Loucy (cell line): ENCODE data around the gene SAP30.

ENCODE experiments used
- H2AFZ ChIP-seq: fragments of 200-600 bp; sonication (generic); 2 replicates; pipeline ENCODE4 v1.6.0; 2016; ENCODE audit warnings: antibody characterized with exemption, mild to moderate bottlenecking, low read length, moderate library complexity
- H3F3A ChIP-seq: fragments of 200-600 bp; 2 replicates; pipeline ENCODE4 v1.6.0; 2016; ENCODE audit warnings: antibody characterized with exemption, low read depth, mild to moderate bottlenecking
- H3K27me3 ChIP-seq: fragments of 200-600 bp; sonication (generic); 2 replicates; pipeline ENCODE4 v1.6.1; 2014; ENCODE audit warnings: low read length, mild to moderate bottlenecking; ENCODE audit not compliant: insufficient read depth, poor library complexity, severe bottlenecking
- H3K36me3 ChIP-seq: fragments of 200-600 bp; sonication (generic); 2 replicates; pipeline ENCODE4 v1.6.1; 2016; ENCODE audit warnings: low read length; ENCODE audit not compliant: insufficient read depth
- H3K4me1 ChIP-seq: fragments of 200-600 bp; sonication (generic); 2 replicates; pipeline ENCODE4 v1.5.1; 2014; ENCODE audit warnings: low read length, mild to moderate bottlenecking; ENCODE audit not compliant: insufficient read depth, poor library complexity, severe bottlenecking
- H3K4me2 ChIP-seq: fragments of 200-600 bp; sonication (generic); 2 replicates; pipeline ENCODE4 v1.6.0; 2014; ENCODE audit warnings: antibody characterized with exemption, low read length, low read depth, mild to moderate bottlenecking; ENCODE audit not compliant: poor library complexity, severe bottlenecking
- H3K4me3 ChIP-seq: fragments of 200-600 bp; sonication (generic); 2 replicates; pipeline ENCODE4 v1.5.1; 2014; ENCODE audit warnings: low read length, mild to moderate bottlenecking, mixed read lengths; ENCODE audit not compliant: poor library complexity, severe bottlenecking
- H3K79me2 ChIP-seq: fragments of 200-600 bp; sonication (generic); 2 replicates; pipeline ENCODE4 v1.6.1; 2014; ENCODE audit warnings: low read length; ENCODE audit not compliant: insufficient read depth
- H3K9ac ChIP-seq: fragments of 200-600 bp; sonication (generic); 2 replicates; pipeline ENCODE4 v1.6.0; 2014; ENCODE audit warnings: mild to moderate bottlenecking, low read depth, low read length, moderate library complexity; ENCODE audit not compliant: poor library complexity, severe bottlenecking
- H3K9me2 ChIP-seq: fragments of 200-600 bp; sonication (generic); replicated peaks from 2 replicates; pipeline ENCODE4 v1.6.1; 2016; ENCODE audit warnings: low read depth, low read length, mixed read lengths
- H3K9me3 ChIP-seq: fragments of 200-600 bp; sonication (generic); 2 replicates; pipeline ENCODE4 v1.6.1; 2014; ENCODE audit warnings: mild to moderate bottlenecking, antibody characterized with exemption, low read length, low read depth; ENCODE audit not compliant: insufficient read depth
- H4K20me1 ChIP-seq: fragments of 200-600 bp; sonication (generic); 2 replicates; pipeline ENCODE4 v1.6.0; 2014; ENCODE audit warnings: antibody characterized with exemption, low read length, mild to moderate bottlenecking; ENCODE audit not compliant: insufficient read depth, poor library complexity, severe bottlenecking
- EZH2phosphoT487 ChIP-seq: fragments of 200-600 bp; IDR thresholded peaks from 2 replicates; pipeline ENCODE4 v1.6.1; 2018; ENCODE audit warnings: antibody characterized with exemption, mild to moderate bottlenecking, moderate library complexity, borderline replicate concordance
- TF ChIP-seq, protein P1 (sequence below): fragments of 200-600 bp; sonication (generic); conservative IDR thresholded peaks from 2 replicates; pipeline ENCODE4 v1.5.1; 2014; ENCODE audit warnings: mild to moderate bottlenecking, antibody characterized with exemption, low read length

SAP30 gene

DNA sequence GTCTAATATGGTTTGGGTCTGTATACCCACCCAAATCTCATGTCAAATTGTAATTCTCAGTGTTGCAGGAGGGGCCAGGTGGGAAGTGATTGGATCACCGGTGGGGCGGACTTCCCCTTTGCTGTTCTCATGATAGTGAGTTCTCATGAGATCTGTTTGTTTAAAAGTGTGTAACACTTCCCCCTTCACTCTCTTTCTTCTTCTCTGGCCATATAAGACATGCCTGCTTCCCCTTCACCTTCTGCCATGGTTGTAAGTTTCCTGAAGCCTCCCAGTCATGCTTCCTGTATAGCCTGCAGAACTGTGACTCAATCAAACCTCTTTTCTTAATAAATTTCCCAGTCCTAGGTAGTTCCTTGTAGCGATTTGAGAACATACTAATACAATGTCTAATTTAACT, 47.9 kb downstream of the SAP30 start:
- H3K36me3 ChIP-seq: no peaks in the 10 kb centered on the region
- H3K9me2 ChIP-seq: no peaks in the 10 kb centered on the region
- H3K79me2 ChIP-seq: no peaks in the 10 kb centered on the region
- H3K9ac ChIP-seq: no peak overlapping the region
- no peak overlapping the region for H3K4me3 ChIP-seq
- H3K4me1 ChIP-seq: no peaks in the 10 kb centered on the region
- no peak overlapping the region for H3K4me2 ChIP-seq
- H3K9me3 ChIP-seq: no peaks in the 10 kb centered on the region
- TF ChIP-seq EZH2phosphoT487: no peak
- TF ChIP-seq, protein P1, sequence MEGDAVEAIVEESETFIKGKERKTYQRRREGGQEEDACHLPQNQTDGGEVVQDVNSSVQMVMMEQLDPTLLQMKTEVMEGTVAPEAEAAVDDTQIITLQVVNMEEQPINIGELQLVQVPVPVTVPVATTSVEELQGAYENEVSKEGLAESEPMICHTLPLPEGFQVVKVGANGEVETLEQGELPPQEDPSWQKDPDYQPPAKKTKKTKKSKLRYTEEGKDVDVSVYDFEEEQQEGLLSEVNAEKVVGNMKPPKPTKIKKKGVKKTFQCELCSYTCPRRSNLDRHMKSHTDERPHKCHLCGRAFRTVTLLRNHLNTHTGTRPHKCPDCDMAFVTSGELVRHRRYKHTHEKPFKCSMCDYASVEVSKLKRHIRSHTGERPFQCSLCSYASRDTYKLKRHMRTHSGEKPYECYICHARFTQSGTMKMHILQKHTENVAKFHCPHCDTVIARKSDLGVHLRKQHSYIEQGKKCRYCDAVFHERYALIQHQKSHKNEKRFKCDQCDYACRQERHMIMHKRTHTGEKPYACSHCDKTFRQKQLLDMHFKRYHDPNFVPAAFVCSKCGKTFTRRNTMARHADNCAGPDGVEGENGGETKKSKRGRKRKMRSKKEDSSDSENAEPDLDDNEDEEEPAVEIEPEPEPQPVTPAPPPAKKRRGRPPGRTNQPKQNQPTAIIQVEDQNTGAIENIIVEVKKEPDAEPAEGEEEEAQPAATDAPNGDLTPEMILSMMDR: no peak
- H3K27me3 ChIP-seq: no peaks in the 10 kb centered on the region
- H3F3A ChIP-seq: no peaks in the 10 kb centered on the region
- H2AFZ ChIP-seq: no peak overlapping the region
- no peaks in the 10 kb centered on the region for H4K20me1 ChIP-seq

DNA sequence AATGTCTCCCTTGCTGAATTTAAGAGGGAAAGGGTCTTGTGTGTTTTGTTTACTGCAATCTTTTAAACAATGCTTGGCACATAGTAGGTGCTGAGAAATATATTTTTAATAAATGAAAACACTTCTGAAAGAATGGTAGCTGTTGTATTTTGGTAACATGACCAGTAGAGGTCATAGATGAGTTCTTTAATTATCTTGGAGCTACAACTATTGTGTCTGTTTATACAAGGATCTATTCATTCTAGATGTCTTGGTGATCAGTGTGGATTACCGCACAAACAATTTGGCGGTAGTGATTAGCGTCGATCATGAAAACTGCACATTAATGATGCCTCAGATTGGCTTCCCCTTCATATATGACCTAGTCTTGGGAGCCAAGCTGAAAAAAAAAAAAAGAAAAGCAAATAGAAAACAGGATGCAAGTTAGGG, 49.6 kb downstream of the SAP30 start:
- no peaks in the 10 kb centered on the region for H3K4me1 ChIP-seq
- no peak overlapping the region for H3K4me2 ChIP-seq
- no peaks in the 10 kb centered on the region for H3K79me2 ChIP-seq
- no peaks in the 10 kb centered on the region for H3K9me2 ChIP-seq
- no peaks in the 10 kb centered on the region for H4K20me1 ChIP-seq
- H3F3A ChIP-seq: no peaks in the 10 kb centered on the region
- no peaks in the 10 kb centered on the region for H3K36me3 ChIP-seq
- H3K27me3 ChIP-seq: no peaks in the 10 kb centered on the region
- TF ChIP-seq, protein P1: peak; percentile 74
- no peak for TF ChIP-seq EZH2phosphoT487
- H3K9me3 ChIP-seq: no peaks in the 10 kb centered on the region
- H3K4me3 ChIP-seq: no peak overlapping the region
- no peak overlapping the region for H2AFZ ChIP-seq
- H3K9ac ChIP-seq: no peak overlapping the region

DNA sequence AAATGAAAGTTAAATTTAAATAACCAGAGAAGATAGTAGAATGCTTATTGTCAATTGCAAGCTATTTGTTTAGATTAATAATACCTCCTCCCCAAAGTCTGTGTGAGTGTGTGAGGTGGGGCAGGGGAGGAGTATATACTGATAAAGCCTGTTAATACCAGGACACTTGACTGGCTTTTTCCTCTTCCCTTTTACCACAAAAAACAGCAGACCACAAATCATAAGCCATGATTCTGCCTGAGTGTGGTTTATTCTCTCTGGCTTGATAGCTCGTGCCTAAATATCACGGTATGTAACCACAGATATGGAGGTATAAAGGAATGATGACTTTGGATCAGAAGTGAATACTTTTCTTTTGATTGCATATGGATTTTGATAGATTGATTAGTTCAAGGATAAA, 50.0 kb downstream of the SAP30 start:
- H4K20me1 ChIP-seq: no peaks in the 10 kb centered on the region
- H3K79me2 ChIP-seq: no peaks in the 10 kb centered on the region
- H3K36me3 ChIP-seq: no peaks in the 10 kb centered on the region
- no peaks in the 10 kb centered on the region for H3F3A ChIP-seq
- no peaks in the 10 kb centered on the region for H3K9me2 ChIP-seq
- H3K9me3 ChIP-seq: no peaks in the 10 kb centered on the region
- no peaks in the 10 kb centered on the region for H3K4me1 ChIP-seq
- no peak overlapping the region for H2AFZ ChIP-seq
- no peaks in the 10 kb centered on the region for H3K27me3 ChIP-seq
- H3K9ac ChIP-seq: no peak overlapping the region
- no peak overlapping the region for H3K4me3 ChIP-seq
- TF ChIP-seq EZH2phosphoT487: no peak
- TF ChIP-seq, protein P1: no peak
- no peak overlapping the region for H3K4me2 ChIP-seq
